Uterus (tissue), 4 donors: ENCODE data around the gene TMC7. TPM values are rescaled to one million over a fixed set of nuclear protein-coding genes. Genes with fewer than 3 reads are reported as not detected.

Experiments
- DNase-seq, 2 donors: peaks; one replicate each; pipeline ENCODE4 v3.0.0-alpha.2; 2019 to 2020
- H3K27ac ChIP-seq, 2 donors: fragments of 200-600 bp; sonication (generic); 1 replicate in 1 of 2; 2 replicates in 1 of 2; pipeline ENCODE4 v1.5.1; 2016 to 2018
- H3K27me3 ChIP-seq, 2 donors: fragments of 200-600 bp; sonication (generic); one replicate each; pipeline ENCODE4 v1.5.1; 2018 to 2019; ENCODE audit warnings: control low read depth in 1 of 2
- H3K36me3 ChIP-seq, 2 donors: fragments of 200-600 bp; sonication (generic); one replicate each; pipeline ENCODE4 v1.5.1; 2019; ENCODE audit warnings: control low read depth in 1 of 2
- H3K4me1 ChIP-seq, 2 donors: fragments of 200-600 bp; sonication (generic); one replicate each; pipeline ENCODE4 v1.5.1; 2018 to 2019; ENCODE audit warnings: control low read depth in 1 of 2
- H3K4me3 ChIP-seq, 2 donors: fragments of 200-600 bp; sonication (generic); 1 replicate in 1 of 2; 2 replicates in 1 of 2; pipeline ENCODE4 v1.5.1; 2018 to 2019; ENCODE audit warnings: mild to moderate bottlenecking in 1 of 2
- H3K9me3 ChIP-seq, 2 donors: fragments of 200-600 bp; sonication (generic); one replicate each; pipeline ENCODE4 v1.5.1; 2019; ENCODE audit warnings: control low read depth in 1 of 2
- CTCF ChIP-seq, 4 experiments: fragments of 200-600 bp in 2 of 4; fragments of 450-650 bp in 2 of 4; sonication (generic) in 2 of 4; IDR thresholded peaks; one replicate each; pipeline ENCODE4 v1.5.1; 2016 to 2019; ENCODE audit warnings: antibody characterized with exemption in 4 of 4, mild to moderate bottlenecking in 2 of 4, moderate library complexity in 1 of 4
- POLR2A ChIP-seq, 2 donors: fragments of 450-650 bp; IDR thresholded peaks; one replicate each; pipeline ENCODE4 v1.6.1; 2016; ENCODE audit warnings: antibody characterized with exemption in 2 of 2, mild to moderate bottlenecking in 1 of 2, moderate library complexity in 1 of 2
- intact Hi-C: fragments of 100-400 bp; cut with DNase I; formaldehyde crosslinking; loops from one replicate; pipeline ENCODE4 v1.15.1; 2023; ENCODE audit warnings: low total_unique reads
- total RNA-seq, 4 donors: library from RNA; depleted of rRNA in 3 of 4; stranded (reverse); fragments of >200 nt in 3 of 4; gene quantifications; one replicate each; pipeline versions ENCODE4 v1.1.0 to v1.2.4, GENCODE V29; 2014 to 2023
- donor health status: DM: yes; HTN: yes; CAD: no.

TMC7 gene
- total RNA-seq, 4 donors from 2014 or later: 1.7 to 1.8 TPM; not detected in 2

- no peaks in the 10 kb centered on the region for H3K36me3 ChIP-seq
- no peak overlapping the region for H3K27ac ChIP-seq
- no peak for DNase-seq
- no peak overlapping the region for H3K4me3 ChIP-seq
- intact Hi-C loops: no loop called here
- H3K27me3 ChIP-seq: no peaks in the 10 kb centered on the region
- no peaks in the 10 kb centered on the region for H3K9me3 ChIP-seq
- TF ChIP-seq CTCF (IDR thresholded peaks at IDR 0.05) (no peak), POLR2A (IDR thresholded peaks at IDR 0.05) (no peak)
- H3K4me1 ChIP-seq: no peaks in the 10 kb centered on the region
Observed at GRCh38 chr16:18942061-18942460, 41.7 kb upstream of the TMC7 start.

- H3K9me3 ChIP-seq: no peaks in the 10 kb centered on the region
- H3K36me3 ChIP-seq: no peaks in the 10 kb centered on the region
- H3K4me3 ChIP-seq: no peak overlapping the region
- H3K4me1 ChIP-seq: no peaks in the 10 kb centered on the region
- no peak for DNase-seq
- no peak overlapping the region for H3K27ac ChIP-seq
- no peaks in the 10 kb centered on the region for H3K27me3 ChIP-seq
- intact Hi-C loops: no loop called here
- TF ChIP-seq CTCF (IDR thresholded peaks at IDR 0.05) (no peak), POLR2A (IDR thresholded peaks at IDR 0.05) (no peak)
Observed at GRCh38 chr16:18943414-18943813, 40.3 kb upstream of the TMC7 start.

GRCh38 chr16:18945233-18945632 is 38.5 kb upstream of the TMC7 start:
- no peaks in the 10 kb centered on the region for H3K4me1 ChIP-seq
- no peak overlapping the region for H3K27ac ChIP-seq
- H3K4me3 ChIP-seq: no peak overlapping the region
- H3K9me3 ChIP-seq: no peaks in the 10 kb centered on the region
- no peaks in the 10 kb centered on the region for H3K36me3 ChIP-seq
- intact Hi-C loops: no loop called here
- no peaks in the 10 kb centered on the region for H3K27me3 ChIP-seq
- no peak for DNase-seq
- TF ChIP-seq CTCF (IDR thresholded peaks at IDR 0.05) (no peak), POLR2A (IDR thresholded peaks at IDR 0.05) (no peak)

- intact Hi-C loops: no loop called here
- Histone ChIP-seq H3K4me3 (no peak overlapping the region), H3K27ac (no peak overlapping the region), H3K4me1 (no peaks in the 10 kb centered on the region), H3K9me3 (no peaks in the 10 kb centered on the region), H3K27me3 (no peaks in the 10 kb centered on the region), H3K36me3 (no peaks in the 10 kb centered on the region)
- no peak for DNase-seq
- TF ChIP-seq POLR2A (IDR thresholded peaks at IDR 0.05) (no peak), CTCF (IDR thresholded peaks at IDR 0.05) (no peak)
Observed at GRCh38 chr16:18948372-18949020, 35.2 kb upstream of the TMC7 start.

- DNase-seq: no peak
Observed at GRCh38 chr16:18950469-18951185, 33.1 kb upstream of the TMC7 start.

More at GRCh38 chr16:18950469-18951185, 33.1 kb upstream of the TMC7 start:
- no peak overlapping the region for H3K4me3 ChIP-seq
- no peak for TF ChIP-seq POLR2A (IDR thresholded peaks at IDR 0.05)
- H3K9me3 ChIP-seq: no peaks in the 10 kb centered on the region
- no peaks in the 10 kb centered on the region for H3K4me1 ChIP-seq
- intact Hi-C loops: no loop called here
- H3K27me3 ChIP-seq: no peaks in the 10 kb centered on the region
- no peak overlapping the region for H3K27ac ChIP-seq
- H3K36me3 ChIP-seq: no peaks in the 10 kb centered on the region
